Choroid plexus epithelial cell (primary cell): Measurements from ENCODE around the gene FGF21.

ENCODE experiments used
- DNase-seq: peaks from one replicate; pipeline ENCODE4 v3.0.0-alpha.2; 2010; ENCODE audit warnings: low read depth
- H3K4me3 ChIP-seq: 2 replicates; pipeline ENCODE4 v1.5.1; 2011; ENCODE audit warnings: low read depth, mild to moderate bottlenecking, control low read depth, low read length, moderate library complexity
- TF ChIP-seq, protein P1 (sequence below): conservative IDR thresholded peaks from 2 replicates; pipeline ENCODE4 v1.5.1; 2011; ENCODE audit warnings: low read depth, mild to moderate bottlenecking, control low read depth, inconsistent platforms, low read length, moderate library complexity

The FGF21 gene

DNA sequence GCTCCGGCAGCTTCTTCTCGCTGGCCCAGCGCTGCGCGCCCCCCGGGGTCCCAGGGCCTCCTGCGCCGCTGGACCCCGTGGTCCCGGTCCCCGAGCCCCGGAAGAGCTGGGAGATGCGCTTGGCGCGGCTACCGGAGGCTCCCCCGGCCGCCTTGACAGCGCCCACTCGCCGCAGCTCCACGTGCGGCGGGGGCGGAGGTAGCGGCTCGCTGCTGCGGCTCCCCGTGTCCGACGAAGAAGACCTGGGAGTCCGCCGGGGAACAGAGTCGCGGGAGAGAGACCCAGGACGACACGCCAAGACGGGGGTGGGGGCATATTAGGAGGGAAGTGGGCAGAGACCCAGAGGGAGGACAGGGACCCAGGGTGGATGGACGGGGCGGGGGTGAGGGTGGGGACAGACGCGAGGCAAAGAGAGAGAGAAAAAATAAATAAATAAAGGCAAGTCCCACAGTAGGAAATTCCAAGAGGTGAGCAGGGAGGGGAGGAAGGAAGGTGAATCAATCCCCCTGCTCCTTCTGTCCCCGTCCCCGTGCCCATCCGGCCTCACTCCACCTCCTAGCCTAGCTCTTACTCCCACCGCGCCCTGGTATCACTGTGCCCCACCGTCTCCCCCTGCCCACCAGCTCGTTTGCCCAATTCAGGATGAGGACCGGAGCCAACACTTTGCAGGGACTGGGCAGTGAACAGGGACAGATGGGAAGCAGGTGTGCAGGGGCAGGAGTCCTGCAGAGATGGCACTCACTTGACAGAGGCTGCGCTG, 15.7 kb upstream of the FGF21 start:
- TF ChIP-seq, protein P1, sequence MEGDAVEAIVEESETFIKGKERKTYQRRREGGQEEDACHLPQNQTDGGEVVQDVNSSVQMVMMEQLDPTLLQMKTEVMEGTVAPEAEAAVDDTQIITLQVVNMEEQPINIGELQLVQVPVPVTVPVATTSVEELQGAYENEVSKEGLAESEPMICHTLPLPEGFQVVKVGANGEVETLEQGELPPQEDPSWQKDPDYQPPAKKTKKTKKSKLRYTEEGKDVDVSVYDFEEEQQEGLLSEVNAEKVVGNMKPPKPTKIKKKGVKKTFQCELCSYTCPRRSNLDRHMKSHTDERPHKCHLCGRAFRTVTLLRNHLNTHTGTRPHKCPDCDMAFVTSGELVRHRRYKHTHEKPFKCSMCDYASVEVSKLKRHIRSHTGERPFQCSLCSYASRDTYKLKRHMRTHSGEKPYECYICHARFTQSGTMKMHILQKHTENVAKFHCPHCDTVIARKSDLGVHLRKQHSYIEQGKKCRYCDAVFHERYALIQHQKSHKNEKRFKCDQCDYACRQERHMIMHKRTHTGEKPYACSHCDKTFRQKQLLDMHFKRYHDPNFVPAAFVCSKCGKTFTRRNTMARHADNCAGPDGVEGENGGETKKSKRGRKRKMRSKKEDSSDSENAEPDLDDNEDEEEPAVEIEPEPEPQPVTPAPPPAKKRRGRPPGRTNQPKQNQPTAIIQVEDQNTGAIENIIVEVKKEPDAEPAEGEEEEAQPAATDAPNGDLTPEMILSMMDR: no peak
- H3K4me3 ChIP-seq: no peak overlapping the region
- DNase-seq: no peak

DNA sequence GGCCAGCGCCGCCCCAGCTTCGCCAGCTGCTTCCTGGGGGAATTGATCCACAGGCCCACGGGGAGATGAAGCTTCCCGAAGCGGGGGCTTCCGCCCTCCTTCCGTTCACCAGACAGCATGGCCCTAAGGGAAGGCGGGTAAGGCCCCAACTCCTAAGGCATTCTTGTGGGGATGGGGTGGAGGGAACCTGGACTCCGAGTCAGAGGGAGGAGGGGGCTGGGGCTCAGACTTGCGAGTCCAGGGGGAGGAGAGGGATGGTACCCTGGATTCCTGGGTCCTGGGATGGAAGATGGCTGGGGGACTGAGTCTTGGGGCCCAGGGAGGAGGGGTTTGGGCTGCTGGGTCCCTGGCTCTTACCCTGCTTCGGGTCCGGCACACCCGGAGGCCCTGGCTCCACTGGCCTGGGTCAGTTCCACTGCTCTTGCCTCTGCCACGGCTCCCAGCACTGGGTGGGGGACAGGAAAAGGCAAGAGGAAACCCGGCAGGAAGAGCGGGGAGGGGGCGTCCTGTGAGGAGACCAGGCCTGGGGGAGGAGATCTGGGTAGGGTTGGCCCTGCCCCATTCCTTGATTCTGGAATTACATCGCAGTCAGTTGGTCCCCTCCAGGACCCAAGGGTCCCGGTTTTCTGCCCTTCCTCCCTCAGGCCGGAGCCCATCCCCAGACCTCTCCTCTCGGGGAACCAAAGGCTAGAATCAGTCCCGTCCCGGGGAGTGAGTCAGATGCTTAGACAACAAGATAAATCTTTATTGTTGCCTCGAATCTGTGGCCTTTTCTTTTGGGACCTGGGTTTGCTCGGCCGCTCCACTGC, 15.0 kb upstream of the FGF21 start, which contains the start of gene RASIP1:
TSS of gene RASIP1 (minus strand) at position 447 of the 809 bp plus-strand sequence. CDS start at position 119, 328 bp downstream.
- no peak within 1 kb of the TSS for H3K4me3 ChIP-seq
- TF ChIP-seq, protein P1: no peak
- DNase-seq: no peak

DNA sequence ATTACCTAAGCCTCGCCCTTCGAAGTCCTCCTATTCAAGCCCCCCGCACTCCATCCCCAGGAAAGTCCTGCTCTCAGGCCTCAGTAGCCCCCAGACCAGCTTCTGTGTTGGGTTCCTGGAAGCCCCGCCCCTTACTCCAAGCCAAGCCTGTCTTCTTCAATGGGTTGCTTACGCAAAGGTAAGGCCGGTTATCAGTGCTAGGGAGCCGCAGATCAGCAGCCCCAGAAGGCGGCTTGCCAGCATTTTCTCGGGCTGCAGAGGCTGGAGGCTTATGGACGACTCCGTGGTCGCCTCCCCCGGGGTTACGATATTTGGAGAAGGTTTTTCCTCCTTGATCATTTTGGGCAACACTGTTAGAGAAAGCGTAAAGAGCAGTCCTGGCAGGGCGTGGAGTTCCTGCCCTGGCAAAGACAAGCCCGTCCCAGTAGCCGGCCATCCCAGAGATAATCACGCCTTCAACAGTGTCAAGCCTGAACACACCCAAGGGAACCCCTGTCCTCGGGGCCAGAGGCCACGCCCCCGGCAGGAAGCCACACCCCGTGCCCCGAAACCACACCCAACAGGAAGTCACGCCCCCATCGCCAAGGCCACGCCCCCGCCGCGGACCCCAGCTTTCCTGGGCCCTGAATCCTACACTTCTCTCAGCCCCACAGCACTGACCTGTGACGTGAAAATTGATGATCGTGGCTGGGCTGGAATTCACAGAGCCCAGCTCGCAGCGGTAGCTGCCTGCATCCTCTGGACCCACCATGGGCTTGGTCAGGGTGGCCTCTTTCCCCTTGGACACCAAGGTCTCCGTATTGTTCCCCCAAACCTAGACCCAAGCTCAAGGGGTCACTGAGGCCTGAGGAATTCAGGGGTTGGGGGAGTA, 14.0 kb upstream of the FGF21 start:
- DNase-seq: no peak
- TF ChIP-seq, protein P1: no peak
- no peak overlapping the region for H3K4me3 ChIP-seq

DNA sequence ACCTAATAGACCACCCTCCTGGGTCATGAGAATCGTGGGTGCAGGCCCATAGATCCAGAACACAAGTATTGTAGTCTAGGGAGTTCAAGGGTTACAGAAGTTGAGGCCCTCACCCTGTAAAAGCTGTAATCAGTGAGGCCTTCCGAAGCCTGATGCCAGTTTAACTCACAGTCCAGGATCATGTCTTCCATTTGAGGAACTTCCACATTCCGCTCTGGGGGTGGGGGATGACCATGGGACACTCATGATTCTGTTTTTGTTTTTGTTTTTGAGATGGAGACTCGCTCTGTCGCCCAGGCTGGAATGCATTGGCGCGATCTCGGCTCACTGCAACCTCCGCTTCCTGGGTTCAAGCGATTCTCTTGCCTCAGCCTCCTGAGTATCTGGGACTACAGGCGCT, 13.2 kb upstream of the FGF21 start:
- TF ChIP-seq, protein P1: no peak
- no peak for DNase-seq
- H3K4me3 ChIP-seq: no peak overlapping the region

DNA sequence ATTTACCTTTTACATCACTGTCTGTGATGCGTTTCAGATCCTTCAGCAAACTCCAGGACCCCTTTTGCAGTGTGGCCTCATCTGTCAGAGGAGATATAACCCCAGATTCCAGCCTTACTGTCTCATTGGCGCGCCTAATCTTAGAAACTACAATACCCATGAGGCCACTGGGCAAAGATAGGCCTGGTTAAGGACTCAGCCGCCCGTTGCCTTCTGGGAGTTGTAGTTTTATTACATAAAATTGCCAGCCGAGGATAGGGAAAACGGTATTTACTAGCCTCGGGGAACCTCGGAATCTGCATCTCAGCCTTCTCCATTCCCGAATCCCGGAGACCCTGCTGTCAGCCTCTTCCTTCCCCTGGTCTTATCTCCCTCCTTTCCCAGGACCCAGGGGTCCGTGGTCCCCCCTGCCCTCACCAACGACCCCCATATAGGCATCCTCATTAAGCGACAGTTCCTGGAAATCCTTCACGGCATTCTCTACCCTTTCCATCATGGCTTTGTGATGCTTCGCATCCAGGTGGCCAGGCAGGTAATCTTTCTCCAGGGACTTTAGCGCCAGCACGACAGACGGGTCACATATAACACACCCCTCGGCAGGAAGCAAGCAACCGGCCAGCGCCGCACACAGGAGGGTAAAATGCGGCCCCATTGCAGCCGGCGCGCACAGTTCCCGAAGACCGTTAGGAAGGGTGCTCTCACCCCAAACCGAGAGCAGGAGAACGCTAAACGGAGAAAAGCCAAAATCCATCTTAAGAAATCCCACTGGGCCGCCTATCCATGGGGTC, 9.9 kb upstream of the FGF21 start:
- H3K4me3 ChIP-seq: no peak overlapping the region
- peak; percentile 80 for DNase-seq
- TF ChIP-seq, protein P1: no peak

DNA sequence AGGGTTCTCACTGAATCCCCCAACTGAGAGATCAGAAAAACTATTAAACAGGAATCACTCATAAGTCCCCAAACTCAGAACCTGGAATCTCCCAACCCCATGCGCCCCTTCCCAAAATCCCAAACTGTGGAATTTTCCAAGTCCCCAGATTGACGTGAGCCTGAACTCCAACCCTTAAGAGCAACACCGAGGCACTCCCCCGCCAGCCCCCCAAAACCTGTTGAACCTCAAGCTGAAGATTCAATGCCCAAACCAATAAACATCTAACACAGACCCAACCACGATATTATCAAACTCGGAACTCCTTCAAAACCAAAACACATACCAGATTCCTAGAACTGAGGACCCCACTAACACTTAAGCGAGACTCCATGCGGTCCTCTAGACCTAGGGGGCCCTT, 9.2 kb upstream of the FGF21 start:
- H3K4me3 ChIP-seq: no peak overlapping the region
- TF ChIP-seq, protein P1: no peak
- no peak for DNase-seq
